ENCODE results near the gene ZNF408.
"Not testable (repeated sequence)": the region's sequence is repeated elsewhere in the genome, so short reads cannot be mapped to it uniquely, and the experiment has no call there.

Gene ZNF408

DNA sequence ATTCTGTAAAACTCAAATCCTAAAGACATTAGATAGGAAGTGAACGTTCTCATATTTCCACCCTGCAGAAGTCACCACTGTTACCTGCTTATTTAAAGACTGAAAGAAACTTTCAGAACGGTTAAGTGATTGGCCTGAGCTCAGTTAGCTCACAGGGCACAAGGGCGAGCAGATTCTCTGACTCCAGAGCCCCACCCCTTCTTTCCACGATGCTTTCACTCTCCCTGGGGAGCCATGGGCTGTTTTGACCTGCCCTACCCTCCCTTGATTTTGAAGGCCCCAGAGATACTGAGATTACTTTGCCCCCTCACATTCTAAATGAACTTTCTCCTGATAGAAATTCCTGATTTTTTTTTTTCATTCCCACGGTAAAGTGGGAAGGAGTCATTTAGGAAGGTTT is 34.3 kb upstream of the ZNF408 start:
- H3K36me3 ChIP-seq (ENCODE audit: control insufficient read depth in 2 of 2, insufficient read depth in 2 of 2, low read length in 2 of 2), result peaks cover 61 to 84% of the 10 kb centered on the region in 2 donors
- no peak overlapping the region for H3K9ac ChIP-seq (ENCODE audit: low read depth in 1 of 2, low read length in 2 of 2)
- H3K4me3 ChIP-seq (ENCODE audit: low read length in 2 of 2), result no peak overlapping the region
- no peak overlapping the region for H3K27ac ChIP-seq (ENCODE audit: low read depth in 2 of 2, low read length in 2 of 2)
- no peaks in the 10 kb centered on the region for H3K27me3 ChIP-seq (ENCODE audit: control insufficient read depth in 2 of 2, insufficient read depth in 2 of 2, low read length in 2 of 2)
- no peaks in the 10 kb centered on the region for H3K9me3 ChIP-seq (ENCODE audit: control insufficient read depth in 2 of 2, low read length in 2 of 2)
- H3K4me1 ChIP-seq (ENCODE audit: control insufficient read depth in 2 of 2, insufficient read depth in 2 of 2, low read length in 2 of 2), result no peaks in the 10 kb centered on the region

DNA sequence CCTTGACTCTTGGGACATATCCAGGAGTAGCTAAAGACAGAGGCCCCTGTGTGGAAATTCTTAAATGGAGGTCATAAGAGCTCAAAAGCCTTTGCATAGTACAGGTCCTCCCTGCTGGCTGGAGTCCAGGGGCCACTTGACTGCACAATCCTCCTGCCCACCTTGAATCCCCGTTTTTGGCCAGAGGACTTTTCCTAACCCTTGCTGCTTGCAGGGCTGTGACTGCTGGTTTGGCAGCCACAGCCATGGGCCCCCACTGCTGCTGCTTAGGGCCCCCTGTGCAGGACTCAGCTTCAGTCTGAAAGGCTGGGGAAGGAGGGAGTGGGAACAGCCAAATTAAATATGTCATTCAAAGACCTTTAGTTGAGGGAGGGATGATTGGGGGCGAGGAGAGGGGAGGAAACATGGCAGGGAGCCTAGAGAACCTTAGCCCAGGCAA is 33.8 kb upstream of the ZNF408 start:
- H3K4me3 ChIP-seq (ENCODE audit: low read length in 2 of 2), result no peak overlapping the region
- H3K27ac ChIP-seq (ENCODE audit: low read depth in 2 of 2, low read length in 2 of 2), result no peak overlapping the region
- H3K4me1 ChIP-seq (ENCODE audit: control insufficient read depth in 2 of 2, insufficient read depth in 2 of 2, low read length in 2 of 2), result peaks cover 2 to 3% of the 10 kb centered on the region in 2 donors
- peaks cover 65 to 86% of the 10 kb centered on the region in 2 donors for H3K36me3 ChIP-seq (ENCODE audit: control insufficient read depth in 2 of 2, insufficient read depth in 2 of 2, low read length in 2 of 2)
- H3K27me3 ChIP-seq (ENCODE audit: control insufficient read depth in 2 of 2, insufficient read depth in 2 of 2, low read length in 2 of 2), result no peaks in the 10 kb centered on the region
- H3K9ac ChIP-seq (ENCODE audit: low read depth in 1 of 2, low read length in 2 of 2), result no peak overlapping the region
- H3K9me3 ChIP-seq (ENCODE audit: control insufficient read depth in 2 of 2, low read length in 2 of 2), result no peaks in the 10 kb centered on the region

DNA sequence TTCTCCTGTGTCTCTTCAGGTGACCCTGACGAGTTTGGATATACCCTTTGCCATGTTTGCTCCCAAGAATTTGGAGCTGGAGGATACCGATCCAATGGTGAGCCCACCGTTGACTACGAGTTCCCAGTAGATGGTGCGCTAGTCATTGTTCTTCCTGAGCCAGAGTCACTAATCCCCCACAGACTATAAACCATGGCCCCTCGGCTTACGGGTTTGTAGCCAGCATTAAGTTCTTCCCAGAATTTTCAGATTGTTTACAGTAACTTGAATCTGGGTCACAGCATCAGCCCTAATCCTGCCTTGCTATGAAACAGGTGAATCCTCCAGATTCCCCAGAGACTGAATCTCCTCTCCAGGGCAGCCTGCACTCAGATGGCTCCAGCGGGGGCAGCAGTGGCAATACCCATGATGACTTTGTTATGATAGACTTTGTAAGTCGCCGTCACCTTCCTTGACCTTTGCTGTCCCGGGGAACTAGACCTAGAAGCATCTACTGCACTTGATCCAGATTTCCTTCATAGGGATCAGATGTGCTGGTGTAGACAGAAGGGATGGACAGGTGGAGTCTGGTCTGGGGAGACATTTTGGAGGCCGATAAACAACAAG is 32.2 kb upstream of the ZNF408 start:
- H3K9me3 ChIP-seq (ENCODE audit: control insufficient read depth in 2 of 2, low read length in 2 of 2), result no peaks in the 10 kb centered on the region
- no peak overlapping the region for H3K27ac ChIP-seq (ENCODE audit: low read depth in 2 of 2, low read length in 2 of 2)
- H3K27me3 ChIP-seq (ENCODE audit: control insufficient read depth in 2 of 2, insufficient read depth in 2 of 2, low read length in 2 of 2), result no peaks in the 10 kb centered on the region
- H3K36me3 ChIP-seq (ENCODE audit: control insufficient read depth in 2 of 2, insufficient read depth in 2 of 2, low read length in 2 of 2), result peaks cover 65 to 81% of the 10 kb centered on the region in 2 donors
- H3K4me3 ChIP-seq (ENCODE audit: low read length in 2 of 2), result no peak overlapping the region
- peaks cover 3 to 5% of the 10 kb centered on the region in 2 donors for H3K4me1 ChIP-seq (ENCODE audit: control insufficient read depth in 2 of 2, insufficient read depth in 2 of 2, low read length in 2 of 2)
- no peak overlapping the region for H3K9ac ChIP-seq (ENCODE audit: low read depth in 1 of 2, low read length in 2 of 2)

DNA sequence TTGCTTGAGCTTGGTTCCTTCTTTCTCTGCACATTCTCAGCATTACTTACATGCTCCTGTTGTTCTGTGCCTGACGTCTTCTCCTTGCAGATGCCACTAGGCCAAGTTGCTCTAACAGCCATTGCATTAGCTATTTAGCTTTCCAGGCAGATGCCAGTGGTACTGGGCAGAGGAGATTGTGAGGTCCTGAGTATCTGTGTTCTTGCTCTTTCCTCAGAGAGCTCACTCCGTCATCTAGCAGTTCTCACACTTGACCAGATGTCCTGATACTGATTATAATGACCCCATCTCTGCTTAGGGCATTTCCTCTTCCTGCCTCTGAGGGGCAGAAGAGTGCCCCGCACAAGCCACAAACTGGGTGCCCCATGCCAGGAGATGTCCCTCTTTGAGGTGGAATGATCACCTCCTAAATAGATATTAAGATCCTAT is 31.1 kb upstream of the ZNF408 start:
- no peak overlapping the region for H3K27ac ChIP-seq (ENCODE audit: low read depth in 2 of 2, low read length in 2 of 2)
- H3K9me3 ChIP-seq (ENCODE audit: control insufficient read depth in 2 of 2, low read length in 2 of 2), result no peaks in the 10 kb centered on the region
- peaks cover 9 to 14% of the 10 kb centered on the region in 2 donors for H3K4me1 ChIP-seq (ENCODE audit: control insufficient read depth in 2 of 2, insufficient read depth in 2 of 2, low read length in 2 of 2)
- H3K36me3 ChIP-seq (ENCODE audit: control insufficient read depth in 2 of 2, insufficient read depth in 2 of 2, low read length in 2 of 2), result peaks cover 59 to 74% of the 10 kb centered on the region in 2 donors
- no peaks in the 10 kb centered on the region for H3K27me3 ChIP-seq (ENCODE audit: control insufficient read depth in 2 of 2, insufficient read depth in 2 of 2, low read length in 2 of 2)
- no peak overlapping the region for H3K9ac ChIP-seq (ENCODE audit: low read depth in 1 of 2, low read length in 2 of 2)
- no peak overlapping the region for H3K4me3 ChIP-seq (ENCODE audit: low read length in 2 of 2)

DNA sequence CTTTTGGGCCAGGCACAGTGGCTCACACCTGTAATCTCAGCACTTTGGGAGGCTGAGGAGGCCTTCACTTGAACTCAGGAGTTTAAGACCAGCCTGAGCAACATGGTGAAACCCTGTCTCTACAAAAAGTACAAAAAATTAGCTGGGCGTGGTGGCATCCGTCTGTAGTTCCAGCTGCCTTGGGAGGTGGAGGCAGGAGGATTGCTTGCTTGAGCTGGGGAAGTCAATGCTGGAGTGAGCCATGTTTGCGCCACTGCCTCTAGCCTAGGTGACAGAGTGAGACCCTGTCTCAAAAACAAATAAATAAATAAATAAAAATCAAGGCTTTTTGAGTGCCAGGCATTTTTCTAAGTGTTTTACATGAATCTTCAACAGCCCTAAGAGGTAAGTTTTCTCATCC is 30.3 kb upstream of the ZNF408 start:
- H3K4me1 ChIP-seq (ENCODE audit: control insufficient read depth in 2 of 2, insufficient read depth in 2 of 2, low read length in 2 of 2), result peaks cover 17 to 22% of the 10 kb centered on the region in 2 donors
- H3K27me3 ChIP-seq (ENCODE audit: control insufficient read depth in 2 of 2, insufficient read depth in 2 of 2, low read length in 2 of 2); H3K9me3 ChIP-seq (ENCODE audit: control insufficient read depth in 2 of 2, low read length in 2 of 2); H3K9ac ChIP-seq (ENCODE audit: low read depth in 1 of 2, low read length in 2 of 2); H3K4me3 ChIP-seq (ENCODE audit: low read length in 2 of 2): not testable (repeated sequence)
- peak overlapping the region in 1 of 2 donors; percentile 13 for H3K27ac ChIP-seq (ENCODE audit: low read depth in 2 of 2, low read length in 2 of 2)
- peaks cover 52 to 68% of the 10 kb centered on the region in 2 donors for H3K36me3 ChIP-seq (ENCODE audit: control insufficient read depth in 2 of 2, insufficient read depth in 2 of 2, low read length in 2 of 2)

DNA sequence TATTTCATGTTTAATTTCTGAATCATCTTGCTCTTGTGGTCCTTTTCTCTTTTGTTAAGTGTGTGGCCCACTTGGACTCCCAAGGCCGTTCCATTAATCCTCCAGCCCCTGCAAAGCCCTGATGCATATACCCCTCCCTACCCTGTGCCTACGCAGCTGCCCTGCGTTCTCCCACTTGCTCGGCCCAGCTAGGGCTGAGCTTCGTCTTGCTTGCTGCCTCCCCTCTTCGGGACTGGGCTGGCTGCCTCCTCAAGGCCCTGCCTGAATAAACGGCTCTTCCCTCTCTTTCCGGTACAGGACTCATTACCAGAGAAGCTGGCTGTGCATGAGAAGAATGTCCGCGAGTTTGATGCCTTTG is 28.9 kb upstream of the ZNF408 start:
- H3K27me3 ChIP-seq (ENCODE audit: control insufficient read depth in 2 of 2, insufficient read depth in 2 of 2, low read length in 2 of 2), result no peaks in the 10 kb centered on the region
- H3K9ac ChIP-seq (ENCODE audit: low read depth in 1 of 2, low read length in 2 of 2), result no peak overlapping the region
- H3K27ac ChIP-seq (ENCODE audit: low read depth in 2 of 2, low read length in 2 of 2), result no peak overlapping the region
- peaks cover 52 to 61% of the 10 kb centered on the region in 2 donors for H3K36me3 ChIP-seq (ENCODE audit: control insufficient read depth in 2 of 2, insufficient read depth in 2 of 2, low read length in 2 of 2)
- peaks cover 25 to 28% of the 10 kb centered on the region in 2 donors for H3K4me1 ChIP-seq (ENCODE audit: control insufficient read depth in 2 of 2, insufficient read depth in 2 of 2, low read length in 2 of 2)
- H3K9me3 ChIP-seq (ENCODE audit: control insufficient read depth in 2 of 2, low read length in 2 of 2), result no peaks in the 10 kb centered on the region
- no peak overlapping the region for H3K4me3 ChIP-seq (ENCODE audit: low read length in 2 of 2)

DNA sequence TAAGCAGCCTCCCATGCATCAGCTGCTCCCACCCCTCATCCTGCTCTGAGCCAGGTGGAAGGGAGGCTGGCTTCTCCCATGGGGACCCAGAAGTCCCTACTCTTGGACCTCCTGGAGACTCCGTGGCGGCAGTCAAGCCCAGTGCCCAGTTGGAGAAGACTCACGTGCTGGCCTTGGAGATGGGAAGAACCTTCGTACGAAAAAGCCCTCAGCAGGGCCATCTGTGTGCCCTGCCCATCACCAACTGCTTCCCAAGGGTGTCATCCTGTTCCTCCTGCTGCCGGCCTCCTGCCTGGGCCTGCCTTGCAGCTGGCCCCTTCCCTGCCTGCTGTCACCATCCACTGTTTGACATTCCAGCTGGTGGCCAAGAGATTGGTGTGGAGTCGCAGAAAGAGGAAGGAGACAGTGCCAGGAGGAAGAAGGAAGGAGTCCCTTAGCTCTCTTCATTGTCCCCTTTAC is 28.4 kb upstream of the ZNF408 start:
- no peaks in the 10 kb centered on the region for H3K27me3 ChIP-seq (ENCODE audit: control insufficient read depth in 2 of 2, insufficient read depth in 2 of 2, low read length in 2 of 2)
- no peak overlapping the region for H3K27ac ChIP-seq (ENCODE audit: low read depth in 2 of 2, low read length in 2 of 2)
- H3K4me3 ChIP-seq (ENCODE audit: low read length in 2 of 2), result no peak overlapping the region
- peaks cover 25 to 28% of the 10 kb centered on the region in 2 donors for H3K4me1 ChIP-seq (ENCODE audit: control insufficient read depth in 2 of 2, insufficient read depth in 2 of 2, low read length in 2 of 2)
- H3K36me3 ChIP-seq (ENCODE audit: control insufficient read depth in 2 of 2, insufficient read depth in 2 of 2, low read length in 2 of 2), result peaks cover 52 to 60% of the 10 kb centered on the region in 2 donors
- no peaks in the 10 kb centered on the region for H3K9me3 ChIP-seq (ENCODE audit: control insufficient read depth in 2 of 2, low read length in 2 of 2)
- H3K9ac ChIP-seq (ENCODE audit: low read depth in 1 of 2, low read length in 2 of 2), result no peak overlapping the region

DNA sequence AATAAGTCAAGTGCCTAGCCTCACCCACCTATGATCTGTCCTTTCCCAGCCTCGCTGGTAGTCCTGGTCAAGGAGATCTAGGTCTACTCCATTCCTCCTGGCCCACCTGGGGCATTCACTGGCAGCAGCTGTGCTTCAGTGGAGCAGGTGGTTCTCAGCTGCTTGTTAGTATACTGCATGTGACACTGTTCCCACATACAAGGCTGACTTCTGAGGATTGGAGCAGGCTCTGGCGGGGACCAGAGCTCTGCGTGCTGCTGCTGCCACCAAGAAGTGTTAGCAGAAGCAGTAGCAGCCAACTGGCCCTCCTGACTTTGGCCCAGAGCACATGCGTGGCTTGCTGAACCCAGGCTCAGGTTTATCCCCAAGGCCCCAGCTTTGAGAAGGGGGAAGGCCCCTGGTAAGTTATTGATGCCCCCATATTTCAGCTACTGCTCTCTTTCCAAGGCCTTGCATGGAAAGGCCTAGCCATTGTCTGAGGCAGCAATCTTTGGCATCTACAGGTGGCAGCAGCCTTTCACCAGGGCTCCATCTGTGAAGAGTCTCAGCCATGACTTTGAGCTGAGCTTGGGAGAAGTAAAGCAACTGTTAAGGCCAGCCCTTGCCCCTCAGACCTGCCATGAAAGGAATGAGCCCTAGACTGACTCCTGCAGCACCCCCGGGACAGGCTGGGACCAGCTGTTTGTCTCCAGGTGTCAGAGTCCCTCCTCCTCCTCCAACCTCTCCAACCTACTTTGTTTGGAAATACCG is 26.9 kb upstream of the ZNF408 start:
- Histone ChIP-seq H3K4me1 (ENCODE audit: control insufficient read depth in 2 of 2, insufficient read depth in 2 of 2, low read length in 2 of 2) (peaks cover 25 to 28% of the 10 kb centered on the region in 2 donors), H3K27ac (ENCODE audit: low read depth in 2 of 2, low read length in 2 of 2) (peak overlapping the region; percentile 78 to 83), H3K36me3 (ENCODE audit: control insufficient read depth in 2 of 2, insufficient read depth in 2 of 2, low read length in 2 of 2) (peaks cover 50 to 55% of the 10 kb centered on the region in 2 donors)

DNA sequence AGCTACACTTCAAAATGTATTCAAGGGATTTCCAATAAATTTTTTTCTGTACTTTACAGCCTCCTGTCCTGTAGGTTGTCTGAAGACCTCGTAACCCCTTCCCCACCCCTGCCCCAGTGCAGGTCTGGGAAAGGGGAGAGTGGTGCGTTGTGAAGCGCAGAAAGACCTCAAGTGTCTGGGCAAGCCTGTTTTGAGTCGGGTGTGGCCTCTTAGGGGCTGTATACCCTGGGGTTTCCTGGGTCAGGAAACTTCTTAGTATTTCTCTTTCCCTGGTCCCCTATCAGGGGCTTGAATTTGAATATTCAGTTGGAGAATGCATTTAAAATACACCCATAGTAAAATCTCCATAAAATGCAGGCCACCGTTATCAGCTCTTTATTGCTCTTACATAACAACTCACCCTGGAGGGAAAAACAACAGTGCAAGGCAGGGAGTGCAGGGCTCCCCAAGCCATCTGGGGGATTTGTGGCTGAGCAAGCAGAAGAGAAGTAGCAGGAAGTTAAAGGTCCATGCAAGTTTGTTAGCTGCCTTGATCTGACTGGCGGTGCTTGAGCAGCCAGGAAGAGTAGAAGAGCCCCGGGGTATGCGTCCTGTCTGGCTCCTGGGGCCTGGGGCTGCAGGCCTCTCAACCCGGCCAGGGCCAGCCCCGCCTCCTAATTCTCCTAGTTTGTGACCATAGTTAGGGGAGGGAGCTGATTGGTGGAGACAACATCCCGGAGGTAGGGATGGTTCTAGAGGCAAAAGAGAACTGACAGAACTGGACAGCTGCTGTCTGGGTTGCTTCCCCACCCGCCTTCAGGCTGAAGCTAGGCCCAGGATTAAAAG is 26.2 kb upstream of the ZNF408 start:
- H3K4me1 ChIP-seq (ENCODE audit: control insufficient read depth in 2 of 2, insufficient read depth in 2 of 2, low read length in 2 of 2), result peaks cover 25 to 28% of the 10 kb centered on the region in 2 donors
- peak overlapping the region; percentile 78 to 83 for H3K27ac ChIP-seq (ENCODE audit: low read depth in 2 of 2, low read length in 2 of 2)
- H3K4me3 ChIP-seq (ENCODE audit: low read length in 2 of 2), result peak overlapping the region; percentile 11 to 37
- H3K9me3 ChIP-seq (ENCODE audit: control insufficient read depth in 2 of 2, low read length in 2 of 2), result no peaks in the 10 kb centered on the region
- peaks cover 54% of the 10 kb centered on the region in 2 donors for H3K36me3 ChIP-seq (ENCODE audit: control insufficient read depth in 2 of 2, insufficient read depth in 2 of 2, low read length in 2 of 2)
- H3K27me3 ChIP-seq (ENCODE audit: control insufficient read depth in 2 of 2, insufficient read depth in 2 of 2, low read length in 2 of 2), result no peaks in the 10 kb centered on the region
- peak overlapping the region; percentile 8 to 36 for H3K9ac ChIP-seq (ENCODE audit: low read depth in 1 of 2, low read length in 2 of 2)

More for the DNA sequence above, 26.9 kb upstream of the ZNF408 start:
- Histone ChIP-seq H3K9ac (ENCODE audit: low read depth in 1 of 2, low read length in 2 of 2) (no peak overlapping the region), H3K9me3 (ENCODE audit: control insufficient read depth in 2 of 2, low read length in 2 of 2) (no peaks in the 10 kb centered on the region), H3K27me3 (ENCODE audit: control insufficient read depth in 2 of 2, insufficient read depth in 2 of 2, low read length in 2 of 2) (no peaks in the 10 kb centered on the region), H3K4me3 (ENCODE audit: low read length in 2 of 2) (no peak overlapping the region)
